ENCODE measurements around the gene FHOD3.

- no peak for TF ChIP-seq KLF16 (tag by site-specific recombination; IDR thresholded peaks at IDR 0.05)
- TF ChIP-seq BCL11A (tag by site-specific recombination; IDR thresholded peaks at IDR 0.05; ENCODE audit: low read depth), result no peak
- TF ChIP-seq, protein P1, sequence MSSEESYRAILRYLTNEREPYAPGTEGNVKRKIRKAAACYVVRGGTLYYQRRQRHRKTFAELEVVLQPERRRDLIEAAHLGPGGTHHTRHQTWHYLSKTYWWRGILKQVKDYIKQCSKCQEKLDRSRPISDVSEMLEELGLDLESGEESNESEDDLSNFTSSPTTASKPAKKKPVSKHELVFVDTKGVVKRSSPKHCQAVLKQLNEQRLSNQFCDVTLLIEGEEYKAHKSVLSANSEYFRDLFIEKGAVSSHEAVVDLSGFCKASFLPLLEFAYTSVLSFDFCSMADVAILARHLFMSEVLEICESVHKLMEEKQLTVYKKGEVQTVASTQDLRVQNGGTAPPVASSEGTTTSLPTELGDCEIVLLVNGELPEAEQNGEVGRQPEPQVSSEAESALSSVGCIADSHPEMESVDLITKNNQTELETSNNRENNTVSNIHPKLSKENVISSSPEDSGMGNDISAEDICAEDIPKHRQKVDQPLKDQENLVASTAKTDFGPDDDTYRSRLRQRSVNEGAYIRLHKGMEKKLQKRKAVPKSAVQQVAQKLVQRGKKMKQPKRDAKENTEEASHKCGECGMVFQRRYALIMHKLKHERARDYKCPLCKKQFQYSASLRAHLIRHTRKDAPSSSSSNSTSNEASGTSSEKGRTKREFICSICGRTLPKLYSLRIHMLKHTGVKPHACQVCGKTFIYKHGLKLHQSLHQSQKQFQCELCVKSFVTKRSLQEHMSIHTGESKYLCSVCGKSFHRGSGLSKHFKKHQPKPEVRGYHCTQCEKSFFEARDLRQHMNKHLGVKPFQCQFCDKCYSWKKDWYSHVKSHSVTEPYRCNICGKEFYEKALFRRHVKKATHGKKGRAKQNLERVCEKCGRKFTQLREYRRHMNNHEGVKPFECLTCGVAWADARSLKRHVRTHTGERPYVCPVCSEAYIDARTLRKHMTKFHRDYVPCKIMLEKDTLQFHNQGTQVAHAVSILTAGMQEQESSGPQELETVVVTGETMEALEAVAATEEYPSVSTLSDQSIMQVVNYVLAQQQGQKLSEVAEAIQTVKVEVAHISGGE (tag by site-specific recombination; conservative IDR thresholded peaks at IDR 0.05; ENCODE audit: low read depth), result no peak
- no peak for TF ChIP-seq ZNF518A (tag by site-specific recombination; conservative IDR thresholded peaks at IDR 0.05; ENCODE audit: low read depth)
- TF ChIP-seq CTCF (tag by site-specific recombination; IDR thresholded peaks at IDR 0.05), result no peak
- no peak for TF ChIP-seq ZSCAN18 (tag by site-specific recombination; IDR thresholded peaks at IDR 0.05)
- TF ChIP-seq, protein P2, sequence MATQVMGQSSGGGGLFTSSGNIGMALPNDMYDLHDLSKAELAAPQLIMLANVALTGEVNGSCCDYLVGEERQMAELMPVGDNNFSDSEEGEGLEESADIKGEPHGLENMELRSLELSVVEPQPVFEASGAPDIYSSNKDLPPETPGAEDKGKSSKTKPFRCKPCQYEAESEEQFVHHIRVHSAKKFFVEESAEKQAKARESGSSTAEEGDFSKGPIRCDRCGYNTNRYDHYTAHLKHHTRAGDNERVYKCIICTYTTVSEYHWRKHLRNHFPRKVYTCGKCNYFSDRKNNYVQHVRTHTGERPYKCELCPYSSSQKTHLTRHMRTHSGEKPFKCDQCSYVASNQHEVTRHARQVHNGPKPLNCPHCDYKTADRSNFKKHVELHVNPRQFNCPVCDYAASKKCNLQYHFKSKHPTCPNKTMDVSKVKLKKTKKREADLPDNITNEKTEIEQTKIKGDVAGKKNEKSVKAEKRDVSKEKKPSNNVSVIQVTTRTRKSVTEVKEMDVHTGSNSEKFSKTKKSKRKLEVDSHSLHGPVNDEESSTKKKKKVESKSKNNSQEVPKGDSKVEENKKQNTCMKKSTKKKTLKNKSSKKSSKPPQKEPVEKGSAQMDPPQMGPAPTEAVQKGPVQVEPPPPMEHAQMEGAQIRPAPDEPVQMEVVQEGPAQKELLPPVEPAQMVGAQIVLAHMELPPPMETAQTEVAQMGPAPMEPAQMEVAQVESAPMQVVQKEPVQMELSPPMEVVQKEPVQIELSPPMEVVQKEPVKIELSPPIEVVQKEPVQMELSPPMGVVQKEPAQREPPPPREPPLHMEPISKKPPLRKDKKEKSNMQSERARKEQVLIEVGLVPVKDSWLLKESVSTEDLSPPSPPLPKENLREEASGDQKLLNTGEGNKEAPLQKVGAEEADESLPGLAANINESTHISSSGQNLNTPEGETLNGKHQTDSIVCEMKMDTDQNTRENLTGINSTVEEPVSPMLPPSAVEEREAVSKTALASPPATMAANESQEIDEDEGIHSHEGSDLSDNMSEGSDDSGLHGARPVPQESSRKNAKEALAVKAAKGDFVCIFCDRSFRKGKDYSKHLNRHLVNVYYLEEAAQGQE (tag by site-specific recombination; IDR thresholded peaks at IDR 0.05), result no peak
- no peak for TF ChIP-seq ZNF785 (tag by site-specific recombination; IDR thresholded peaks at IDR 0.05)
- TF ChIP-seq ZNF324 (tag by site-specific recombination; IDR thresholded peaks at IDR 0.05), result no peak
- TF ChIP-seq, protein P3, sequence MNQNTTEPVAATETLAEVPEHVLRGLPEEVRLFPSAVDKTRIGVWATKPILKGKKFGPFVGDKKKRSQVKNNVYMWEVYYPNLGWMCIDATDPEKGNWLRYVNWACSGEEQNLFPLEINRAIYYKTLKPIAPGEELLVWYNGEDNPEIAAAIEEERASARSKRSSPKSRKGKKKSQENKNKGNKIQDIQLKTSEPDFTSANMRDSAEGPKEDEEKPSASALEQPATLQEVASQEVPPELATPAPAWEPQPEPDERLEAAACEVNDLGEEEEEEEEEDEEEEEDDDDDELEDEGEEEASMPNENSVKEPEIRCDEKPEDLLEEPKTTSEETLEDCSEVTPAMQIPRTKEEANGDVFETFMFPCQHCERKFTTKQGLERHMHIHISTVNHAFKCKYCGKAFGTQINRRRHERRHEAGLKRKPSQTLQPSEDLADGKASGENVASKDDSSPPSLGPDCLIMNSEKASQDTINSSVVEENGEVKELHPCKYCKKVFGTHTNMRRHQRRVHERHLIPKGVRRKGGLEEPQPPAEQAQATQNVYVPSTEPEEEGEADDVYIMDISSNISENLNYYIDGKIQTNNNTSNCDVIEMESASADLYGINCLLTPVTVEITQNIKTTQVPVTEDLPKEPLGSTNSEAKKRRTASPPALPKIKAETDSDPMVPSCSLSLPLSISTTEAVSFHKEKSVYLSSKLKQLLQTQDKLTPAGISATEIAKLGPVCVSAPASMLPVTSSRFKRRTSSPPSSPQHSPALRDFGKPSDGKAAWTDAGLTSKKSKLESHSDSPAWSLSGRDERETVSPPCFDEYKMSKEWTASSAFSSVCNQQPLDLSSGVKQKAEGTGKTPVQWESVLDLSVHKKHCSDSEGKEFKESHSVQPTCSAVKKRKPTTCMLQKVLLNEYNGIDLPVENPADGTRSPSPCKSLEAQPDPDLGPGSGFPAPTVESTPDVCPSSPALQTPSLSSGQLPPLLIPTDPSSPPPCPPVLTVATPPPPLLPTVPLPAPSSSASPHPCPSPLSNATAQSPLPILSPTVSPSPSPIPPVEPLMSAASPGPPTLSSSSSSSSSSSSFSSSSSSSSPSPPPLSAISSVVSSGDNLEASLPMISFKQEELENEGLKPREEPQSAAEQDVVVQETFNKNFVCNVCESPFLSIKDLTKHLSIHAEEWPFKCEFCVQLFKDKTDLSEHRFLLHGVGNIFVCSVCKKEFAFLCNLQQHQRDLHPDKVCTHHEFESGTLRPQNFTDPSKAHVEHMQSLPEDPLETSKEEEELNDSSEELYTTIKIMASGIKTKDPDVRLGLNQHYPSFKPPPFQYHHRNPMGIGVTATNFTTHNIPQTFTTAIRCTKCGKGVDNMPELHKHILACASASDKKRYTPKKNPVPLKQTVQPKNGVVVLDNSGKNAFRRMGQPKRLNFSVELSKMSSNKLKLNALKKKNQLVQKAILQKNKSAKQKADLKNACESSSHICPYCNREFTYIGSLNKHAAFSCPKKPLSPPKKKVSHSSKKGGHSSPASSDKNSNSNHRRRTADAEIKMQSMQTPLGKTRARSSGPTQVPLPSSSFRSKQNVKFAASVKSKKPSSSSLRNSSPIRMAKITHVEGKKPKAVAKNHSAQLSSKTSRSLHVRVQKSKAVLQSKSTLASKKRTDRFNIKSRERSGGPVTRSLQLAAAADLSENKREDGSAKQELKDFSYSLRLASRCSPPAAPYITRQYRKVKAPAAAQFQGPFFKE (tag by site-specific recombination; IDR thresholded peaks at IDR 0.05; ENCODE audit: borderline replicate concordance), result no peak
- TF ChIP-seq ZBTB8A (tag by site-specific recombination; IDR thresholded peaks at IDR 0.05), result no peak
- no peak for TF ChIP-seq ZNF214 (tag by site-specific recombination; IDR thresholded peaks at IDR 0.05; ENCODE audit: borderline replicate concordance)
- TF ChIP-seq, protein P4, sequence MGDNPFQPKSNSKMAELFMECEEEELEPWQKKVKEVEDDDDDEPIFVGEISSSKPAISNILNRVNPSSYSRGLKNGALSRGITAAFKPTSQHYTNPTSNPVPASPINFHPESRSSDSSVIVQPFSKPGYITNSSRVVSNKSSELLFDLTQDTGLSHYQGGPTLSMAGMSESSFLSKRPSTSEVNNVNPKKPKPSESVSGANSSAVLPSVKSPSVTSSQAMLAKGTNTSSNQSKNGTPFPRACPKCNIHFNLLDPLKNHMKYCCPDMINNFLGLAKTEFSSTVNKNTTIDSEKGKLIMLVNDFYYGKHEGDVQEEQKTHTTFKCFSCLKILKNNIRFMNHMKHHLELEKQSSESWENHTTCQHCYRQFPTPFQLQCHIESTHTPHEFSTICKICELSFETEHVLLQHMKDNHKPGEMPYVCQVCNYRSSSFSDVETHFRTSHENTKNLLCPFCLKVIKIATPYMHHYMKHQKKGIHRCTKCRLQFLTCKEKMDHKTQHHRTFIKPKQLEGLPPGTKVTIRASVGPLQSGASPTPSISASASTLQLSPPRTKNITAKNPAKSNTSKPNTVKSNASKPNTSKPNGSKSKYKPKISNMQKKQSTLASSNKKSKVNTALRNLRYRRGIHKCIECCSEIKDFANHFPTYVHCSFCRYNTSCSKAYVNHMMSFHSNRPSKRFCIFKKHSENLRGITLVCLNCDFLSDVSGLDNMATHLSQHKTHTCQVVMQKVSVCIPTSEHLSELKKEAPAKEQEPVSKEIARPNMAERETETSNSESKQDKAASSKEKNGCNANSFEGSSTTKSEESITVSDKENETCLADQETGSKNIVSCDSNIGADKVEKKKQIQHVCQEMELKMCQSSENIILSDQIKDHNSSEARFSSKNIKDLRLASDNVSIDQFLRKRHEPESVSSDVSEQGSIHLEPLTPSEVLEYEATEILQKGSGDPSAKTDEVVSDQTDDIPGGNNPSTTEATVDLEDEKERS (tag by site-specific recombination; IDR thresholded peaks at IDR 0.05), result no peak
Observed at GRCh38 chr18:36303211-36303844, 5.8 kb downstream of the FHOD3 start.
